Neural cell (in vitro differentiated cells): ENCODE results near the gene EXTL1. TPM values are rescaled to one million over a fixed set of nuclear protein-coding genes. Genes with fewer than 3 reads are reported as not detected.

Experiments
- H2AFZ ChIP-seq: fragments of 200-600, 300-800 bp; sonication (generic), shearing (Covaris generic); 2 replicates; pipeline ENCODE4 v1.6.0; 2014; ENCODE audit warnings: low read depth, mild to moderate bottlenecking, antibody characterized with exemption, low read length, moderate library complexity
- H3F3A ChIP-seq: fragments of 200-600 bp; shearing (Covaris generic); 2 replicates; pipeline ENCODE4 v1.6.1; 2016; ENCODE audit warnings: mild to moderate bottlenecking, moderate library complexity, mixed read lengths, antibody characterized with exemption, low read length; ENCODE audit not compliant: insufficient read depth, poor library complexity, severe bottlenecking
- H3K27ac ChIP-seq: fragments of 200-600, 300-800 bp; sonication (generic), shearing (Covaris generic); 2 replicates; pipeline ENCODE4 v1.5.1; 2014; ENCODE audit warnings: mild to moderate bottlenecking, low read length, moderate library complexity
- H3K27me3 ChIP-seq: fragments of 300-800, 200-600 bp; sonication (generic), shearing (Covaris generic); 2 replicates; pipeline ENCODE4 v1.6.0; 2014; ENCODE audit warnings: mild to moderate bottlenecking, low read depth, low read length, moderate library complexity; ENCODE audit not compliant: insufficient read depth
- H3K36me3 ChIP-seq: fragments of 300-800, 200-600 bp; sonication (generic), shearing (Covaris generic); 2 replicates; pipeline ENCODE4 v1.5.1; 2014; ENCODE audit warnings: mild to moderate bottlenecking, antibody characterized with exemption, low read length, moderate library complexity; ENCODE audit not compliant: insufficient read depth
- H3K4me2 ChIP-seq: fragments of 300-800, 200-600 bp; sonication (generic), shearing (Covaris generic); 2 replicates; pipeline ENCODE4 v1.6.0; 2014; ENCODE audit warnings: mild to moderate bottlenecking, low read length
- H3K4me3 ChIP-seq: fragments of 300-800, 200-600 bp; sonication (generic), shearing (Covaris generic); 2 replicates; pipeline ENCODE4 v1.5.1; 2014; ENCODE audit warnings: mild to moderate bottlenecking, low read length, moderate library complexity
- H3K79me2 ChIP-seq: fragments of 200-600 bp; shearing (Covaris generic); replicated peaks from 2 replicates; pipeline ENCODE4 v1.6.0; 2014; ENCODE audit warnings: mild to moderate bottlenecking, low read length, moderate library complexity; ENCODE audit not compliant: insufficient read depth
- H3K9ac ChIP-seq: fragments of 300-800, 200-600 bp; sonication (generic), shearing (Covaris generic); 2 replicates; pipeline ENCODE4 v1.6.1; 2016; ENCODE audit warnings: mild to moderate bottlenecking, low read length, mixed read lengths
- H3K9me2 ChIP-seq: fragments of 200-600 bp; shearing (Covaris generic); 2 replicates; pipeline ENCODE4 v1.6.1; 2016; ENCODE audit warnings: mild to moderate bottlenecking, low read length, mixed read lengths; ENCODE audit not compliant: insufficient read depth
- H3K9me3 ChIP-seq: fragments of 200-600, 300-800 bp; sonication (generic), shearing (Covaris generic); 2 replicates; pipeline ENCODE4 v1.6.1; 2016; ENCODE audit warnings: mild to moderate bottlenecking, mixed run types, low read length, moderate library complexity, mixed read lengths
- H4K20me1 ChIP-seq: fragments of 200-600 bp; shearing (Covaris generic); 2 replicates; pipeline ENCODE4 v1.6.1; 2016; ENCODE audit warnings: mild to moderate bottlenecking, mixed run types; ENCODE audit not compliant: insufficient read depth
- EP300 ChIP-seq: fragments of 450-650 bp; conservative IDR thresholded peaks from 2 replicates; pipeline ENCODE4 v1.6.1; 2014; ENCODE audit warnings: antibody characterized with exemption, mild to moderate bottlenecking, moderate library complexity; ENCODE audit not compliant: poor library complexity, severe bottlenecking
- EZH2 ChIP-seq: fragments of 200-600, 300-800 bp; shearing (Covaris generic), sonication (generic); IDR thresholded peaks from 2 replicates; pipeline ENCODE4 v1.6.1; 2014; ENCODE audit warnings: antibody characterized with exemption, low read length, borderline replicate concordance, mild to moderate bottlenecking; ENCODE audit not compliant: insufficient read depth, poor library complexity, severe bottlenecking
- MXI1 ChIP-seq: fragments of 450-650 bp; conservative IDR thresholded peaks from 2 replicates; pipeline ENCODE4 v1.6.1; 2014; ENCODE audit warnings: antibody characterized with exemption, mild to moderate bottlenecking; ENCODE audit not compliant: poor library complexity, severe bottlenecking
- POLR2AphosphoS5 ChIP-seq: IDR thresholded peaks from 2 replicates; pipeline ENCODE4 v1.6.1; 2012
- RAD21 ChIP-seq: fragments of 450-650 bp; conservative IDR thresholded peaks from 2 replicates; pipeline ENCODE4 v1.6.1; 2014; ENCODE audit warnings: antibody characterized with exemption, mild to moderate bottlenecking, moderate library complexity
- SMC3 ChIP-seq: fragments of 450-650 bp; conservative IDR thresholded peaks from 2 replicates; pipeline ENCODE4 v1.6.1; 2014; ENCODE audit warnings: antibody characterized with exemption, mild to moderate bottlenecking, moderate library complexity; ENCODE audit not compliant: poor library complexity
- TAF1 ChIP-seq: IDR thresholded peaks from 2 replicates; pipeline ENCODE4 v1.6.1; 2012; ENCODE audit warnings: low read depth
- polyA plus RNA-seq: library from polyadenylated mRNA; depleted of rRNA; stranded (reverse); fragments of >200 nt; gene quantifications from 2 replicates; pipeline ENCODE4 v1.2.3, GENCODE V29; 2014
- TF ChIP-seq, protein P1 (sequence below): fragments of 450-650 bp; IDR thresholded peaks from 2 replicates; pipeline ENCODE4 v1.5.1; 2014; ENCODE audit warnings: antibody characterized with exemption, mild to moderate bottlenecking, moderate library complexity; ENCODE audit not compliant: poor library complexity, severe bottlenecking
- TF ChIP-seq, protein P2 (sequence below): IDR thresholded peaks from 2 replicates; pipeline ENCODE4 v1.6.1; 2012; ENCODE audit warnings: borderline replicate concordance

Gene EXTL1
- polyA plus RNA-seq, 1 donor from 2014 or later: 2.7 TPM

DNA sequence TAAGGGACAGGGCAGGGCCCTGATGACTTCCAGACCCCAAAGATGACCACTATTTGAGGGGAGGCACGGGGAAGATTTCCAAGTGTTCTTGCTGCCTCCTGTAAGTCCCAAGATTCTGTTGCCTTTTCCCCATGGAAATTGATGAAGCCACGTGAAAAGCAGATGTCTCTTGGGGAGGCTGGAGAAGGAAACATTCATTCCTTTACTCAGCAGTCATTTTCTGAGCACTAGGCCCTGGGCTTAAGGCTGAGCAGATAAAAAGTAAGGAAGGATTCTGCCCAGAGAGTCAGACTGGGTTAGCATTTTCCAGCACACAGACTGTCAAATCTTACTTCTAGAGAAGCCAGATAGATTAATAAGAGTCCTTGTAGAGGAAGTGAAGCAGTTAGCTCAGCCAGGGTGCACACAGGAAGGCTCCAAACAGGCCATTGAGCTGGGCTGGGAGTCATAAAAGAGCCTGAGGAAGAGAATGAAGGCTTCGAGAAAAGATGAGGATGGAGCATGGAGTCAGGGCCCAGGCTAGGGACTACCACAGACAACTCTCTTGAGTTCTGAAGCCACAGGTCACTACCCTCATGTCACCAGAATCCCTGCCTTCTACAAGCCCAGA is 10.1 kb downstream of the EXTL1 start:
- Histone ChIP-seq H4K20me1 (no peaks in the 10 kb centered on the region), H3K79me2 (no peaks in the 10 kb centered on the region), H3K9me3 (no peaks in the 10 kb centered on the region), H3K36me3 (no peaks in the 10 kb centered on the region), H3F3A (no peaks in the 10 kb centered on the region), H3K27ac (no peak overlapping the region), H2AFZ (no peak overlapping the region), H3K9me2 (no peaks in the 10 kb centered on the region), H3K27me3 (no peaks in the 10 kb centered on the region), H3K4me2 (no peak overlapping the region), H3K4me3 (no peak overlapping the region), H3K9ac (no peak overlapping the region)
- TF ChIP-seq EZH2: no peak
- TF ChIP-seq, protein P1, sequence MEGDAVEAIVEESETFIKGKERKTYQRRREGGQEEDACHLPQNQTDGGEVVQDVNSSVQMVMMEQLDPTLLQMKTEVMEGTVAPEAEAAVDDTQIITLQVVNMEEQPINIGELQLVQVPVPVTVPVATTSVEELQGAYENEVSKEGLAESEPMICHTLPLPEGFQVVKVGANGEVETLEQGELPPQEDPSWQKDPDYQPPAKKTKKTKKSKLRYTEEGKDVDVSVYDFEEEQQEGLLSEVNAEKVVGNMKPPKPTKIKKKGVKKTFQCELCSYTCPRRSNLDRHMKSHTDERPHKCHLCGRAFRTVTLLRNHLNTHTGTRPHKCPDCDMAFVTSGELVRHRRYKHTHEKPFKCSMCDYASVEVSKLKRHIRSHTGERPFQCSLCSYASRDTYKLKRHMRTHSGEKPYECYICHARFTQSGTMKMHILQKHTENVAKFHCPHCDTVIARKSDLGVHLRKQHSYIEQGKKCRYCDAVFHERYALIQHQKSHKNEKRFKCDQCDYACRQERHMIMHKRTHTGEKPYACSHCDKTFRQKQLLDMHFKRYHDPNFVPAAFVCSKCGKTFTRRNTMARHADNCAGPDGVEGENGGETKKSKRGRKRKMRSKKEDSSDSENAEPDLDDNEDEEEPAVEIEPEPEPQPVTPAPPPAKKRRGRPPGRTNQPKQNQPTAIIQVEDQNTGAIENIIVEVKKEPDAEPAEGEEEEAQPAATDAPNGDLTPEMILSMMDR: no peak
- no peak for TF ChIP-seq EP300
- no peak for TF ChIP-seq RAD21
- TF ChIP-seq POLR2AphosphoS5: no peak
- TF ChIP-seq, protein P2, sequence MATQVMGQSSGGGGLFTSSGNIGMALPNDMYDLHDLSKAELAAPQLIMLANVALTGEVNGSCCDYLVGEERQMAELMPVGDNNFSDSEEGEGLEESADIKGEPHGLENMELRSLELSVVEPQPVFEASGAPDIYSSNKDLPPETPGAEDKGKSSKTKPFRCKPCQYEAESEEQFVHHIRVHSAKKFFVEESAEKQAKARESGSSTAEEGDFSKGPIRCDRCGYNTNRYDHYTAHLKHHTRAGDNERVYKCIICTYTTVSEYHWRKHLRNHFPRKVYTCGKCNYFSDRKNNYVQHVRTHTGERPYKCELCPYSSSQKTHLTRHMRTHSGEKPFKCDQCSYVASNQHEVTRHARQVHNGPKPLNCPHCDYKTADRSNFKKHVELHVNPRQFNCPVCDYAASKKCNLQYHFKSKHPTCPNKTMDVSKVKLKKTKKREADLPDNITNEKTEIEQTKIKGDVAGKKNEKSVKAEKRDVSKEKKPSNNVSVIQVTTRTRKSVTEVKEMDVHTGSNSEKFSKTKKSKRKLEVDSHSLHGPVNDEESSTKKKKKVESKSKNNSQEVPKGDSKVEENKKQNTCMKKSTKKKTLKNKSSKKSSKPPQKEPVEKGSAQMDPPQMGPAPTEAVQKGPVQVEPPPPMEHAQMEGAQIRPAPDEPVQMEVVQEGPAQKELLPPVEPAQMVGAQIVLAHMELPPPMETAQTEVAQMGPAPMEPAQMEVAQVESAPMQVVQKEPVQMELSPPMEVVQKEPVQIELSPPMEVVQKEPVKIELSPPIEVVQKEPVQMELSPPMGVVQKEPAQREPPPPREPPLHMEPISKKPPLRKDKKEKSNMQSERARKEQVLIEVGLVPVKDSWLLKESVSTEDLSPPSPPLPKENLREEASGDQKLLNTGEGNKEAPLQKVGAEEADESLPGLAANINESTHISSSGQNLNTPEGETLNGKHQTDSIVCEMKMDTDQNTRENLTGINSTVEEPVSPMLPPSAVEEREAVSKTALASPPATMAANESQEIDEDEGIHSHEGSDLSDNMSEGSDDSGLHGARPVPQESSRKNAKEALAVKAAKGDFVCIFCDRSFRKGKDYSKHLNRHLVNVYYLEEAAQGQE: no peak
- TF ChIP-seq SMC3: no peak
- TF ChIP-seq TAF1: no peak
- no peak for TF ChIP-seq MXI1

DNA sequence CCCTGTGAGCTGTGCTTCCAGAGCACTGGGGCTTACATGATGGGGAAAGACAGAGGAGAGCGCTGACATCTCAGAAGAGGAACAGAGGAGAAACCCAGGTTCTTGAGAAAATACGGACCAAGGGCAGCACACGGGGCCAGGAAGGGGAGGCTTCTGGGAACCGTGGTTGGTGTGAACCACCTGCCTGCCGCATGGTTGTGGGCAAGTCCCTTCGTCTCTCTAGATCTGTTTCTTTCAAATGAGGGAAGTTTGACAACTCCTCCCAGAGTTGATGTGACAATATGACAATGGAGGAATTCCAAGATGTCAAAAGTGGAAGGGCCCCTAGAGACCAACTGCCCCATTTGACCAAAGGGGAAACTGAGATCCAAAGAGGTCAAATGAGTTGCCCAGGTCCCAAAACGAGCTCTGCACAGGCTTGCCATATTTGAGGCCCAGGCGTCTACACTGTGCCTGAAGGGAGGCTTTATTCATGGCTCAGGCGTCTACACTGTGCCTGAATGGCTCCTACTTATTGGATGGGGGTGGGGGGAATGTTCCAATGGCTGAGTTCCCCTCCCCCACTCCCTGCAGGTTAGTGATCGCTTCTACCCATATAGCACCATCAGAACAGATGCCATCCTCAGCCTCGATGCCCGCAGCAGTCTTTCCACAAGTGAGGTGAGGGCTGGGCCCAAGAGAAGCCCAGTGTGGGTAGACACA is 11.2 kb downstream of the EXTL1 start:
- H3K27ac ChIP-seq: no peak overlapping the region
- H3K79me2 ChIP-seq: no peaks in the 10 kb centered on the region
- TF ChIP-seq, protein P2: no peak
- TF ChIP-seq EZH2: no peak
- TF ChIP-seq, protein P1: no peak
- TF ChIP-seq RAD21: no peak
- TF ChIP-seq TAF1: no peak
- TF ChIP-seq POLR2AphosphoS5: no peak
- TF ChIP-seq EP300: no peak
- TF ChIP-seq SMC3: no peak
- TF ChIP-seq MXI1: no peak
- no peaks in the 10 kb centered on the region for H3K9me3 ChIP-seq
- H2AFZ ChIP-seq: no peak overlapping the region
- H3K4me3 ChIP-seq: no peak overlapping the region
- H3K36me3 ChIP-seq: no peaks in the 10 kb centered on the region
- H4K20me1 ChIP-seq: no peaks in the 10 kb centered on the region
- H3K27me3 ChIP-seq: no peaks in the 10 kb centered on the region
- no peaks in the 10 kb centered on the region for H3K9me2 ChIP-seq
- no peaks in the 10 kb centered on the region for H3F3A ChIP-seq
- no peak overlapping the region for H3K4me2 ChIP-seq
- no peak overlapping the region for H3K9ac ChIP-seq
